Stimulated activated CD8-positive, alpha-beta memory T cell treated with anti-CD3 and anti-CD28 coated beads, Interleukin-15, amount 100 ng/mL, for 1 hour (primary cell): ENCODE data around the gene SPTBN1.

Source experiments
- DNase-seq: peaks from one replicate; pipeline ENCODE4 v3.0.0-alpha.2; 2020; ENCODE audit warnings: low read depth

Gene SPTBN1

GRCh38 chr2:54704688-54705605, 248.8 kb downstream of the SPTBN1 start:
- DNase-seq = no peak

DNA sequence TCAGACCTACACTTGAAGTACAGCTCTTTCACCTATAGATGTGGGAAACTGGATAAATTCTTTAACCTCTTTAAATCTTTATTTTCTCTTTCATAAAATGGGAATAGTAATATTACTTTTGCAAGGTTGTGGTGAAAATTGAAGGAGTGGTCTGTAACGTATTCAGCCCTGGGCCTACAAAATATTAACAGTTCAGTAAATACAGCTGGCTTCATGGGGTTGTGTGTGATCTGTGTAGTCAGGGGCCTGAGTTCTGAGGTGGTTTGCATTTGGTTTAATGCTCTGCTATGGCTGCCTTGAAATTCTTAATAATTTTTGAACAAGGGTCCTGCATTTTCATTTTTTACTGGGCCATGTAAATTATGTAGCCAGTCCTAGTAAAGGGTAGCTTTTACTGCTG, 250.5 kb downstream of the SPTBN1 start:
- no peak for DNase-seq

GRCh38 chr2:54708584-54709335, 252.6 kb downstream of the SPTBN1 start:
- no peak for DNase-seq

DNA sequence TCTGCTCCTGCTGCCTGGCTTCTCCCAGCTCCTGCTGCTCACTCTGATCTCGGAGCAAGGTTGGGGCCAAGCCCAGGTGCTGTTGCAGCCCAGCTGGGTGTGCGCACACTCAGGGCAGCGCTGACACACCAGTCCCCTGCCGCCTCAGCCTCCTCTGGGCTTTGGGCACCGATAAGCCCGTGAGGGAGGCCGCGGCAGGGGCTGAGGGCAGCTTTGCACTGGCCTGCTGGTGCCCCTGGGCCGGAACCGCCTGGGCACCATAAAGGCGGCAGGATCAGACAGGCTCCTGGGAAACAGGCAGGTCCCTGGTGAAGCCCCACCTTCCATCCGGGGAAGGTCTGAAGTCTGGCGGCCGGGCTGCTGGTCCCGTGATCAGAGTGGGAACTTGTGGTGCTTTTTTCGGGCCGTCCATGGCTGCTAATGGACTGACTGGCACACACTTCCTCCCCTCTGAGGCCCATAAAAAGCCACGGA, 253.2 kb downstream of the SPTBN1 start:
- no peak for DNase-seq

DNA sequence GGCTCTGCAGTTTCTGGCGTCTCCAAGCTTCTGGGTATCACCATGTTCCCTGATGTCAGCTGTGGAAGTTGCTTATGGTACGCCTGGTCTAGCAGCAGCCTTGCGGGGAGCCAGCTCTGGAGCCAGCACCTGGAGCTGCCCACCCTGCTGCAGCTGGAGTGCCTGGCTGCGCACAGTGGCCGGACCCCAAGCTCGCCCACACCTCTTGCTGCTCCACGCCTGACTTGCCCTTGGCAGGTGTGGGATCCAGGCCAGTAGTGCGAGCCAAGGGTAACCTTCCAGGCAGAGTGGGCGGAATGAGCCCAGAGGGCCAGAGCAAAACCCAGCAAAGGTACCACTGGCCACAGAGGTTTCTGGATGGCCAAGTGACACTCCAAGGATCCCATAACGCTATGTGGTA, 254.1 kb downstream of the SPTBN1 start:
- no peak for DNase-seq

GRCh38 chr2:54712516-54712915, 256.4 kb downstream of the SPTBN1 start:
- DNase-seq = no peak

DNA sequence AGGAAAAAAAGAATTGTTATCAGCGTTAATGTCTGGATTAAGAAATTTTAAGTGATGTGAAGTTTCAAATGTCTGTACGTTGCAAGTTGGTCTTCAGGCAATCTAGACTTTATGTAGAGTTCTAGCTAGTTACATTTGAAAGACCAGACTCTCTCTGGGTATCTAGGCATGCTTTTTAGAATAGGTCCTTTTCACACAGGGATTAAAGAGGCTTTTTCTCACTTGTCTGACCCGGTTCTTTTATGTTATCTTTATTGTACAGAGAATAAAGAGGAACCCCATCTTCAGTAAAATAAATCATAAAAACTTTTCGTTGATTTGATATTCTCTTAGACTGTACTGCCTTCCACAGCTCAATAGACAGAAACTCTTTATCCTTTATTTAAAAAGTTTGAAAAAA, 258.9 kb downstream of the SPTBN1 start:
- no peak for DNase-seq

GRCh38 chr2:54716375-54716774, 260.2 kb downstream of the SPTBN1 start:
- DNase-seq = no peak

- no peak for DNase-seq
Observed at GRCh38 chr2:54720563-54720962, 264.4 kb downstream of the SPTBN1 start.
